K562 (cell line): ENCODE results near the gene PNMA5. TPM values are rescaled to one million over a fixed set of nuclear protein-coding genes. Genes with fewer than 3 reads are reported as not detected.

Experiments used
- CREM ChIP-seq: IDR thresholded peaks from 2 replicates; pipeline ENCODE4 v1.6.1; 2014; ENCODE audit warnings: antibody characterized with exemption, low read depth
- DLX4 ChIP-seq: fragments of 250-450 bp; sonication (Bioruptor Pico); IDR thresholded peaks from 2 replicates; pipeline ENCODE4 v1.6.1; 2021; ENCODE audit warnings: mild to moderate bottlenecking
- E2F4 ChIP-seq: sonication (generic); formaldehyde crosslinking; IDR thresholded peaks from 2 replicates; pipeline ENCODE4 v1.8.0; 2022; ENCODE audit warnings: mild to moderate bottlenecking, low read depth, missing genetic modification reagents
- FOXP1 ChIP-seq: sonication (generic); formaldehyde crosslinking; IDR thresholded peaks from 2 replicates; pipeline ENCODE4 v1.8.0; 2022; ENCODE audit warnings: mild to moderate bottlenecking, missing genetic modification reagents
- GATAD2A ChIP-seq: fragments of 450-650 bp; IDR thresholded peaks from 2 replicates; pipeline ENCODE4 v1.6.1; 2017
- HEY1 ChIP-seq: fragments of 250-450 bp; sonication (Bioruptor Pico); IDR thresholded peaks from 2 replicates; pipeline ENCODE4 v1.5.0; 2020; ENCODE audit warnings: mild to moderate bottlenecking, moderate library complexity, borderline replicate concordance
- HMGXB4 ChIP-seq: sonication (generic); formaldehyde crosslinking; IDR thresholded peaks from 2 replicates; pipeline ENCODE4 v1.8.1; 2023; ENCODE audit warnings: mild to moderate bottlenecking, missing genetic modification reagents
- HNRNPL ChIP-seq: fragments of 200-400 bp; formaldehyde crosslinking; IDR thresholded peaks from 2 replicates; pipeline ENCODE4 v1.6.1; 2017; ENCODE audit warnings: low read depth, mild to moderate bottlenecking, low read length
- MCM3 ChIP-seq: fragments of 450-650 bp; IDR thresholded peaks from 2 replicates; pipeline ENCODE4 v1.6.1; 2016
- MECOM ChIP-seq: fragments of 250-450 bp; sonication (Bioruptor Pico); IDR thresholded peaks from 2 replicates; pipeline ENCODE4 v1.8.0; 2022; ENCODE audit warnings: inconsistent platforms
- MITF ChIP-seq: IDR thresholded peaks from 2 replicates; pipeline ENCODE4 v1.6.1; 2014; ENCODE audit warnings: antibody characterized with exemption
- MTA3 ChIP-seq: fragments of 450-650 bp; formaldehyde crosslinking; IDR thresholded peaks from 2 replicates; pipeline ENCODE4 v1.6.1; 2017; ENCODE audit warnings: mild to moderate bottlenecking, borderline replicate concordance
- PBX2 ChIP-seq, 2 experiments: IDR thresholded peaks in 1 of 2; conservative IDR thresholded peaks in 1 of 2; 2 replicates each; pipeline ENCODE4 v1.6.1; 2016; ENCODE audit warnings: low read depth in 2 of 2, mild to moderate bottlenecking in 1 of 2, missing compliant biosample characterization in 1 of 2, missing genetic modification characterization in 1 of 2, moderate library complexity in 1 of 2
- POLR2AphosphoS5 ChIP-seq: IDR thresholded peaks from 2 replicates; pipeline ENCODE4 v1.6.1; 2011; ENCODE audit warnings: mild to moderate bottlenecking, low read depth, low read length, moderate library complexity; ENCODE audit not compliant: control insufficient read depth, insufficient read depth
- RBBP5 ChIP-seq: fragments of 200-600 bp; sonication (generic); IDR thresholded peaks from 2 replicates; pipeline ENCODE4 v1.6.1; 2012; ENCODE audit warnings: borderline replicate concordance, mild to moderate bottlenecking, low read length, control low read depth, inconsistent platforms; ENCODE audit not compliant: insufficient read depth, poor library complexity, severe bottlenecking
- SIN3B ChIP-seq: fragments of 450-650 bp; IDR thresholded peaks from 2 replicates; pipeline ENCODE4 v1.6.1; 2017; ENCODE audit warnings: low read depth, mild to moderate bottlenecking, moderate library complexity
- SRSF3 ChIP-seq: fragments of 200-400 bp; formaldehyde crosslinking; IDR thresholded peaks from 2 replicates; pipeline ENCODE4 v1.6.1; 2016; ENCODE audit warnings: mild to moderate bottlenecking, low read length, moderate library complexity; ENCODE audit not compliant: insufficient read depth
- TBP ChIP-seq: optimal IDR thresholded peaks from 2 replicates; pipeline ENCODE3; 2011; ENCODE audit warnings: low read depth, low read length, improper control_type of control experiment
- YY1 ChIP-seq, 3 experiments: IDR thresholded peaks; 2 replicates each; pipeline ENCODE4 v1.6.1; 2011; ENCODE audit warnings: low read length in 2 of 3, mild to moderate bottlenecking in 2 of 3, moderate library complexity in 2 of 3, borderline replicate concordance in 1 of 3, control low read depth in 1 of 3, low read depth in 1 of 3; ENCODE audit not compliant: insufficient read depth in 3 of 3, insufficient replicate concordance in 2 of 3, control insufficient read depth in 1 of 3, insufficient read length in 1 of 3; ENCODE audit errors: extremely low read depth in 1 of 3
- polyA plus RNA-seq, 8 experiments: library from polyadenylated mRNA; depleted of rRNA in 4 of 8; stranded (reverse) in 5 of 8; unstranded in 3 of 8; fragments of >200 nt; fragmentation: Nextera tagmentation in 2 of 8; fragmentation: Illumina TruSeq in 1 of 8; extraction: Ambion mirVana in 2 of 8; extraction: Trizol in 1 of 8; gene quantifications; 2 replicates each; pipeline versions ENCODE4 v1.2.1 to v1.2.3, GENCODE V29; 2011 to 2014; ENCODE audit warnings: inconsistent platforms in 1 of 8, missing spikeins in 1 of 8
- total RNA-seq, 7 experiments: library from RNA; depleted of rRNA in 6 of 7; stranded (reverse); fragments of >200 nt in 6 of 7; fragmentation: Illumina TruSeq in 2 of 7; extraction: Trizol in 2 of 7; gene quantifications; 2 replicates each; pipeline versions ENCODE4 v1.2.1 to v1.2.3, GENCODE V29; 2011 to 2021; ENCODE audit warnings: low replicate concordance in 1 of 7

PNMA5 gene
- total and polyA plus RNA-seq, 9 of the 15 experiments (the other 6 are each of a cell fraction or from before 2014, with no cell fraction given), result 0.03 to 0.20 (median 0.07) TPM; not detected in 3

GRCh38 chrX:152941328-152942076 is 52.4 kb downstream of the PNMA5 start (continued):
- peak; percentile 56; the same call in 1 of the 2 replicates for TF ChIP-seq CREM
- TF ChIP-seq MTA3, result 0 out of 2 replicates have a peak, but pooled peaks have one; percentile 15
- no peak; the same call in 1 of the 2 replicates for TF ChIP-seq HMGXB4
- no peak for TF ChIP-seq TBP
- TF ChIP-seq PBX2 (CRISPR knock-in tag; IDR thresholded peaks at IDR 0.05; ENCODE audit: low read depth), result no peak
- TF ChIP-seq PBX2 (tag; conservative IDR thresholded peaks at IDR 0.05; ENCODE audit: low read depth), result no peak
- TF ChIP-seq HNRNPL, result no peak
- TF ChIP-seq RBBP5, result no peak
- TF ChIP-seq DLX4, result no peak
- TF ChIP-seq MITF, result no peak
- TF ChIP-seq HEY1 (CRISPR knock-in tag), result no peak
- no peak for TF ChIP-seq MECOM (CRISPR knock-in tag)
- TF ChIP-seq E2F4, result no peak
- TF ChIP-seq SRSF3, result no peak
- TF ChIP-seq YY1 (IDR thresholded peaks at IDR 0.05; ENCODE audit: borderline replicate concordance in 1 of 3, control insufficient read depth in 1 of 3, extremely low read depth in 1 of 3, insufficient read depth in 3 of 3, insufficient read length in 1 of 3, insufficient replicate concordance in 2 of 3, low read depth in 1 of 3, low read length in 2 of 3), result peak; percentile 94 to 99 (median 99)
- no peak for TF ChIP-seq FOXP1 (CRISPR knock-in tag)
- TF ChIP-seq SIN3B, result peak; percentile 95
- no peak for TF ChIP-seq POLR2AphosphoS5
- TF ChIP-seq GATAD2A, result peak; percentile 49; the same call in 1 of the 2 replicates
- TF ChIP-seq MCM3, result no peak
